Hepatocyte (in vitro differentiated cells): ENCODE results near the gene ZNF121.

Experiments
- CTCF ChIP-seq: fragments of 200-600 bp; sonication (generic); IDR thresholded peaks from 2 replicates; pipeline ENCODE4 v1.5.1; 2016; ENCODE audit warnings: antibody characterized with exemption, mild to moderate bottlenecking; ENCODE audit not compliant: poor library complexity
- EZH2 ChIP-seq: fragments of 200-600 bp; sonication (generic); IDR thresholded peaks from 2 replicates; pipeline ENCODE4 v1.6.1; 2016; ENCODE audit warnings: antibody characterized with exemption, mild to moderate bottlenecking, borderline replicate concordance
- EZH2phosphoT487 ChIP-seq: fragments of 200-600 bp; sonication (generic); IDR thresholded peaks from one replicate; pipeline ENCODE4 v1.6.1; 2018; ENCODE audit warnings: antibody characterized with exemption, mild to moderate bottlenecking, low read depth, moderate library complexity; ENCODE audit not compliant: unreplicated experiment, severe bottlenecking

GRCh38 chr19:9586764-9587163 is 2.5 kb upstream of the ZNF121 start:
- TF ChIP-seq EZH2 (no peak), CTCF (peak; percentile 63), EZH2phosphoT487 (no peak)
